H1 (cell line): ENCODE measurements around the gene CD164L2. TPM values are rescaled to one million over a fixed set of nuclear protein-coding genes. Genes with fewer than 3 reads are reported as not detected.

Source experiments
- ATF3 ChIP-seq: IDR thresholded peaks from 2 replicates; pipeline ENCODE4 v1.6.1; 2011; ENCODE audit warnings: low read depth, mild to moderate bottlenecking, low read length; ENCODE audit not compliant: insufficient read depth
- BRCA1 ChIP-seq: IDR thresholded peaks from 2 replicates; pipeline ENCODE4 v1.6.1; 2012; ENCODE audit warnings: low read depth, low read length, improper control_type of control experiment
- CHD1 ChIP-seq: IDR thresholded peaks from 2 replicates; pipeline ENCODE4 v1.6.1; 2012; ENCODE audit warnings: low read depth, low read length, improper control_type of control experiment
- CHD2 ChIP-seq: IDR thresholded peaks from 2 replicates; pipeline ENCODE4 v1.6.1; 2012; ENCODE audit warnings: low read length, improper control_type of control experiment
- E2F6 ChIP-seq: IDR thresholded peaks from 2 replicates; pipeline ENCODE4 v1.6.1; 2012; ENCODE audit warnings: inconsistent platforms
- EP300 ChIP-seq, 2 experiments: IDR thresholded peaks; 1 replicate in 1 of 2; 2 replicates in 1 of 2; pipeline ENCODE4 v1.6.1; 2011 to 2012; ENCODE audit warnings: low read depth in 2 of 2, low read length in 2 of 2, mild to moderate bottlenecking in 2 of 2, borderline replicate concordance in 1 of 2, inconsistent platforms in 1 of 2, moderate library complexity in 1 of 2
- EZH2 ChIP-seq: fragments of 200-600 bp; sonication (generic); IDR thresholded peaks from 2 replicates; pipeline ENCODE4 v1.7.1; 2012; ENCODE audit warnings: low read depth, mild to moderate bottlenecking, moderate library complexity, low read length, inconsistent platforms; ENCODE audit not compliant: severe bottlenecking
- JUN ChIP-seq: IDR thresholded peaks from 2 replicates; pipeline ENCODE4 v1.6.1; 2011; ENCODE audit warnings: low read depth, mild to moderate bottlenecking, improper control_type of control experiment, low read length
- polyA plus RNA-seq, 7 experiments: library from polyadenylated mRNA; depleted of rRNA in 3 of 7; stranded (reverse) in 5 of 7; unstranded in 2 of 7; fragments of >200 nt in 5 of 7; fragments of 200-250 nt in 2 of 7; gene quantifications; 1 replicate in 5 of 7; 2 replicates in 1 of 7; 4 replicates in 1 of 7; pipeline versions ENCODE4 v1.2.1 to v1.2.3, GENCODE V29; 2011 to 2013; ENCODE audit warnings: missing spikeins in 2 of 7, mixed read lengths in 2 of 7
- total RNA-seq: library from RNA; stranded (reverse); fragmentation: NEBNext Ultra II Directional; extraction: Animal tissue kit (Norgen Biotek cat#: 25700); gene quantifications from 2 replicates; pipeline ENCODE4 v1.2.1, GENCODE V29; 2021

The CD164L2 gene
- total and polyA plus RNA-seq, 2 of the 8 experiments (the other 6 are each of a cell fraction or from before 2014, with no cell fraction given), result 3.3 TPM

- TF ChIP-seq CHD2, result no peak
- TF ChIP-seq BRCA1, result no peak
- no peak for TF ChIP-seq ATF3
- no peak for TF ChIP-seq JUN
- peak in 1 of 2 experiments; percentile 98; a peak in 1 of 3 replicates for TF ChIP-seq EP300 (IDR thresholded peaks at IDR 0.05; ENCODE audit: borderline replicate concordance in 1 of 2, low read depth in 2 of 2, low read length in 2 of 2)
- peak; percentile 6 for TF ChIP-seq EZH2
- no peak for TF ChIP-seq E2F6
- no peak for TF ChIP-seq CHD1
Measured at GRCh38 chr1:27365372-27366112, 17.6 kb downstream of the CD164L2 start (continued).
